ENCODE data around the gene C1orf141.
"Not testable (repeated sequence)": the region's sequence is repeated elsewhere in the genome, so short reads cannot be mapped to it uniquely, and the experiment has no call there.

Gene C1orf141

GRCh38 chr1:67134695-67135094, at the start of gene C1orf141:
C1orf141 (minus strand) TSS chr1:67134970; CDS start chr1:67127240, 7,730 bp downstream.
- no peak for DNase-seq

GRCh38 chr1:67175530-67176087, 40.8 kb upstream of the C1orf141 start:
- DNase-seq = no peak

GRCh38 chr1:67174716-67175284, 40.0 kb upstream of the C1orf141 start:
- DNase-seq = no peak

- no peak for DNase-seq
These were observed 39.2 kb upstream of the C1orf141 start for GRCh38 chr1:67173988-67174387.

- no peak for DNase-seq
These were observed 37.2 kb upstream of the C1orf141 start for GRCh38 chr1:67171978-67172377.

GRCh38 chr1:67171574-67171955, 36.8 kb upstream of the C1orf141 start:
- no peak for DNase-seq

- no peak for DNase-seq
These were observed 36.2 kb upstream of the C1orf141 start for GRCh38 chr1:67170751-67171573.

- DNase-seq = no peak
These were observed 35.2 kb upstream of the C1orf141 start for GRCh38 chr1:67169932-67170331.

GRCh38 chr1:67169496-67169895, 34.7 kb upstream of the C1orf141 start:
- no peak for DNase-seq

GRCh38 chr1:67166196-67166595, 31.4 kb upstream of the C1orf141 start, which contains the start of gene IL23R:
IL23R (plus strand) TSS chr1:67166454; CDS start chr1:67168121, 1,667 bp downstream.
- no peak for DNase-seq

- no peak for DNase-seq
These were observed 30.8 kb upstream of the C1orf141 start for GRCh38 chr1:67165468-67166041.

- DNase-seq = no peak
These were observed 28.2 kb upstream of the C1orf141 start for GRCh38 chr1:67162954-67163353.

GRCh38 chr1:67159233-67159632, 24.5 kb upstream of the C1orf141 start:
- DNase-seq = no peak

GRCh38 chr1:67158401-67158800, 23.6 kb upstream of the C1orf141 start:
- DNase-seq = no peak

GRCh38 chr1:67150931-67151330, 16.2 kb upstream of the C1orf141 start:
- DNase-seq = no peak

GRCh38 chr1:67149179-67149770, 14.5 kb upstream of the C1orf141 start:
- DNase-seq = peak; percentile 42

GRCh38 chr1:67148516-67149178, 13.9 kb upstream of the C1orf141 start:
- no peak for DNase-seq

GRCh38 chr1:67147973-67148372, 13.2 kb upstream of the C1orf141 start:
- not testable (repeated sequence) for DNase-seq

GRCh38 chr1:67146539-67146938, 11.8 kb upstream of the C1orf141 start:
- no peak for DNase-seq

GRCh38 chr1:67146101-67146500, 11.3 kb upstream of the C1orf141 start:
- DNase-seq = no peak

- no peak for DNase-seq
These were observed 9.9 kb upstream of the C1orf141 start for GRCh38 chr1:67144696-67145095.

GRCh38 chr1:67143966-67144365, 9.2 kb upstream of the C1orf141 start:
- no peak for DNase-seq

GRCh38 chr1:67142931-67143330, 8.2 kb upstream of the C1orf141 start:
- DNase-seq = no peak

Data from NCI-H1436 treated with DMSO at 0.1 percent for 48 hours (cell line).